HG03342 (cell line): ENCODE results near the gene RGL2.
A peak's percentile ranks its signal among the peaks of the same experiment; 100 is the strongest.

Experiments used
- ATAC-seq: cut with Tn5 transposase; IDR thresholded peaks from one replicate; pipeline ENCODE4 v1.9.1; 2021; ENCODE audit warnings: mild to moderate bottlenecking, moderate library complexity; ENCODE audit not compliant: unreplicated experiment

Gene RGL2

GRCh38 chr6:33316603-33317418 is 18.1 kb upstream of the RGL2 start:
- no peak for ATAC-seq

- no peak for ATAC-seq
Measured at GRCh38 chr6:33315793-33316602, 17.3 kb upstream of the RGL2 start.

GRCh38 chr6:33314943-33315792 is 16.4 kb upstream of the RGL2 start:
- no peak for ATAC-seq

- no peak for ATAC-seq
Measured at GRCh38 chr6:33314515-33314942, 15.8 kb upstream of the RGL2 start.

- peak; percentile 40 for ATAC-seq
Measured at GRCh38 chr6:33313709-33314514, 15.2 kb upstream of the RGL2 start, which contains the start of gene TAPBP. TSS of gene TAPBP (minus strand) at chr6:33314078. CDS start at chr6:33314041, 37 bp downstream.

GRCh38 chr6:33313105-33313708 is 14.5 kb upstream of the RGL2 start:
- peak; percentile 1 for ATAC-seq

- no peak for ATAC-seq
Measured at GRCh38 chr6:33312361-33313104, 13.8 kb upstream of the RGL2 start.

- ATAC-seq, result no peak
Measured at GRCh38 chr6:33306356-33306755, 7.6 kb upstream of the RGL2 start.

GRCh38 chr6:33305052-33305451 is 6.3 kb upstream of the RGL2 start:
- ATAC-seq, result no peak

GRCh38 chr6:33304216-33304615 is 5.5 kb upstream of the RGL2 start:
- no peak for ATAC-seq

- ATAC-seq, result no peak
Measured at GRCh38 chr6:33301877-33302276, 3.1 kb upstream of the RGL2 start.

- peak; percentile 71 for ATAC-seq
Measured at GRCh38 chr6:33299237-33299944, 649 bp upstream of the RGL2 start.

- ATAC-seq, result peak; percentile 29
Measured at GRCh38 chr6:33297956-33298772, 578 bp downstream of the RGL2 start.

GRCh38 chr6:33297406-33297955 is 1.3 kb downstream of the RGL2 start:
- ATAC-seq, result no peak

GRCh38 chr6:33296797-33297405 is 1.8 kb downstream of the RGL2 start:
- ATAC-seq, result no peak

- ATAC-seq, result no peak
Measured at GRCh38 chr6:33295621-33296369, 2.9 kb downstream of the RGL2 start.
